CD4-positive, alpha-beta T cell treated with Interferon gamma for 1 hour (primary cell): Measurements from ENCODE around the gene GRWD1.

Source experiments
- DNase-seq: peaks from one replicate; pipeline ENCODE4 v3.0.0-alpha.2; 2020

Gene GRWD1

DNA sequence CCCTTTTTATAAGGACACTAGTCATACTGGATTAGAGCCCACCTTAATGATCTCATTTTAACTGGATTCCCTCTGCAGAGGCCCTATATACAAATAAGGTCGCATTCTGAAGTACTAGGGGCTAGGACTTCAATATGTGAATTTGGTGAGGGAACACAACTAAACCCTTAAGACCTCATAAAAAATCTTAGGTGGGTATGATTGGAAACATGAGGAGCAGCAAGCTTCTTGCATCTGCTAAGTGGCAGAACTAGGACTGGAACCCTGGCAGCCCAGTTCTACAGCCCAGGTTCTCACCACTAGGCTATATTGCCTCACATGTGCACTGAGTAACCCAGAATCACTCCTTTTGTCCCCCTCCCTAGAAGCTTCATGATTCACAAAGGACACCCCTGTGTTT is 17.1 kb upstream of the GRWD1 start:
- no peak for DNase-seq

DNA sequence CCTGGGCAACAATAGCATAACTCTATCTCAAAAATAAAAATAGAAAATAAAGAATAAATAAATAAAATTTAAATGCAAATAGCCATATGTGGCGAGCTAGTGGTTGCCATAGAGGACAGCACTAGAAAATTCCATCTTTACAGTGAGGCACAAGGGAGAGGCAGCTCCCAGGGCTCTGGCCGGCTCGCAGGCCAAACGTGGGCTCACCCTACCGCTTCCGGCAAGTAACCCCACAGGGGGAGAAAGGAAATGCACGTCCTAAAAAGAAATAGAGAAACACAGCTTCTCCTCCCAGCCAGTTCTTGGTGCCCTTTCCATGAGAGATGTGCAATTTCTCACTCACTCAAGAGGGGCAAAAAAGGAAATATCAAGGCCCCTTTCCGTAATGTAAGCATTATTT is 12.4 kb upstream of the GRWD1 start:
- DNase-seq: no peak

DNA sequence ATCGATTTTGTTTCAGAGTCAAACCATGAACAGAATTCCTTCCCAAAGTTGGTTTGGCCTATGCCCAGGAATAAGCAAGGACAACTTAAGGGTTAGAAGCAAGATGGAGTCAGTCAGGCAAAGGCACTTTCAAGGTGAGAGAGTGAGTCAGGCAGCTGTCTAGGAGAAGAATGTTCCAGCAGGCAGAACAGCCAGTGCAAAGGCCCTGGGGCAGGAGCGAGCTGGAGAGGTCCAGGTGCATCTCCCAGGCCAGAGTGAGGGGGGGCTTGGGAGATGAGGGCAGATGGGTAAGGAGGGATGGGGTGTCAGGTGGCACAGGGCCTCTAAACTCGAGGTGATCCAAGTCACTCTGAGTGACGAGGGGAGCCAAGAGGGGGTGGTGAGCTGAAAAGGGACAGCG is 9.2 kb upstream of the GRWD1 start:
- no peak for DNase-seq

DNA sequence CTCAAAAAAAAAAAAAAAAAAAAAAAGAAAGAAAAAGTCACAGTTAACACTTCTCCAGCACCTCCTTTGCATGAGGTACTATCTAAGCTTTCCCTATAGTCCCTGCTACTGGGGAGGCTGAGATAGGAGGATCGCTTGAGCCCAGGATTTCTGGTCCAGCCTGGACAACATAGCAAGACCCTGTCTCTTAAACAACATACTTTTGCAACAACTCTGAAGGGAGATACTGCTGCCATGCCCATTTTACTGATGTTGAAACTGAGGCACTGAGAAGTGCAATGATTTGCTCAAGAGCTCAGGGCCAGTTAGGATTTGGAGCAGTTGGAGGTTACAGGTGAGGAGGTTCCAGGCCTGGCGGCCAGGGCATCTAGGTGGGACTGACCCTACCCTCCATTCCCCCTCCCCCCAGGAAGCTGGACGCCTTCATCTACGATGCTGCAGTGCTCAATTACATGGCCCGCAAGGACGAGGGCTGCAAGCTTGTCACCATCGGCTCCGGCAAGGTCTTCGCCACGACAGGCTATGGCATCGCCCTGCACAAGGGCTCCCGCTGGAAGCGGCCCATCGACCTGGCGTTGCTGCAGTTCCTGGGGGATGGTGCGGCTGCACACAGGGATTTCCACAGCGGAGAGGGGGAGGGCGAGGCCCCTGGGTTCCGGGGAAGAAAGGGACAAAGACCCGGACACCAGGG is 4.3 kb upstream of the GRWD1 start:
- no peak for DNase-seq

DNA sequence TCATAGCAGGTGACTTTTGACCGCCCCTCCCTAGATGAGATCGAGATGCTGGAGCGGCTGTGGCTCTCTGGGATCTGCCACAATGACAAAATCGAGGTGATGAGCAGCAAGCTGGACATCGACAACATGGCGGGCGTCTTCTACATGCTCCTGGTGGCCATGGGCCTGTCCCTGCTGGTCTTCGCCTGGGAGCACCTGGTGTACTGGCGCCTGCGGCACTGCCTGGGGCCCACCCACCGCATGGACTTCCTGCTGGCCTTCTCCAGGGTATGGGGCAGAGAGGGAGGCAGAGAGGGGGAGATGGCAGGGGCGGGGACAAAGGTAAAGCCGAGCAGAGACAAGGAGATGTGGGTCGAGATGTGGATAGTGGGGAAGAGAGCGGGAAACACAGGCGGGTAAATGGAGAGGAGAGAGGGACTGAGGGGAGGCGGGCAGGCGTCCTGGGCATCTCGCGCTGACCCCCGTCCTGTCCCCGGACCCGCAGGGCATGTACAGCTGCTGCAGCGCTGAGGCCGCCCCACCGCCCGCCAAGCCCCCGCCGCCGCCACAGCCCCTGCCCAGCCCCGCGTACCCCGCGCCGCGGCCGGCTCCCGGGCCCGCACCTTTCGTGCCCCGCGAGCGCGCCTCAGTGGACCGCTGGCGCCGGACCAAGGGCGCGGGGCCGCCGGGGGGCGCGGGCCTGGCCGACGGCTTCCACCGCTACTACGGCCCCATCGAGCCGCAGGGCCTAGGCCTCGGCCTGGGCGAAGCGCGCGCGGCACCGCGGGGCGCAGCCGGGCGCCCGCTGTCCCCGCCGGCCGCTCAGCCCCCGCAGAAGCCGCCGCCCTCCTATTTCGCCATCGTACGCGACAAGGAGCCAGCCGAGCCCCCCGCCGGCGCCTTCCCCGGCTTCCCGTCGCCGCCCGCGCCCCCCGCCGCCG is 3.4 kb upstream of the GRWD1 start:
- DNase-seq: no peak

DNA sequence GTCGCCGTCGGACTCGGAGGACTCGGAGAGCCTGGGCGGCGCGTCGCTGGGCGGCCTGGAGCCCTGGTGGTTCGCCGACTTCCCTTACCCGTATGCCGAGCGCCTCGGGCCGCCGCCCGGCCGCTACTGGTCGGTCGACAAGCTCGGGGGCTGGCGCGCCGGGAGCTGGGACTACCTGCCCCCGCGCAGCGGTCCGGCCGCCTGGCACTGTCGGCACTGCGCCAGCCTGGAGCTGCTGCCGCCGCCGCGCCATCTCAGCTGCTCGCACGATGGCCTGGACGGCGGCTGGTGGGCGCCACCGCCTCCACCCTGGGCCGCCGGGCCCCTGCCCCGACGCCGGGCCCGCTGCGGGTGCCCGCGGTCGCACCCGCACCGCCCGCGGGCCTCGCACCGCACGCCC is 2.5 kb upstream of the GRWD1 start:
- DNase-seq: no peak

DNA sequence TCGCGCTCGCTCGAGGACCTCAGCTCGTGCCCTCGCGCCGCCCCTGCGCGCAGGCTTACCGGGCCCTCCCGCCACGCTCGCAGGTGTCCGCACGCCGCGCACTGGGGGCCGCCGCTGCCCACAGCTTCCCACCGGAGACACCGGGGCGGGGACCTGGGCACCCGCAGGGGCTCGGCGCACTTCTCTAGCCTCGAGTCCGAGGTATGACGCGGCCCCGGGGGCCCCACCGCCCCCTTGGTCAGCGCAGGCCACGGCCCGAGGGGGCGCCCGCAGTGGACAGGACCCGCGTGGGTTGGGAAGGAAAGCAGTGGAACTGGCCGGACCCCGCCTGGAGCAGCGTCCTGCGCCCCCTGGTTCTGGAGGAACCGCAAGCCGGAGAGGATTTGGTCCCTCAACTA is 2.1 kb upstream of the GRWD1 start:
- no peak for DNase-seq

DNA sequence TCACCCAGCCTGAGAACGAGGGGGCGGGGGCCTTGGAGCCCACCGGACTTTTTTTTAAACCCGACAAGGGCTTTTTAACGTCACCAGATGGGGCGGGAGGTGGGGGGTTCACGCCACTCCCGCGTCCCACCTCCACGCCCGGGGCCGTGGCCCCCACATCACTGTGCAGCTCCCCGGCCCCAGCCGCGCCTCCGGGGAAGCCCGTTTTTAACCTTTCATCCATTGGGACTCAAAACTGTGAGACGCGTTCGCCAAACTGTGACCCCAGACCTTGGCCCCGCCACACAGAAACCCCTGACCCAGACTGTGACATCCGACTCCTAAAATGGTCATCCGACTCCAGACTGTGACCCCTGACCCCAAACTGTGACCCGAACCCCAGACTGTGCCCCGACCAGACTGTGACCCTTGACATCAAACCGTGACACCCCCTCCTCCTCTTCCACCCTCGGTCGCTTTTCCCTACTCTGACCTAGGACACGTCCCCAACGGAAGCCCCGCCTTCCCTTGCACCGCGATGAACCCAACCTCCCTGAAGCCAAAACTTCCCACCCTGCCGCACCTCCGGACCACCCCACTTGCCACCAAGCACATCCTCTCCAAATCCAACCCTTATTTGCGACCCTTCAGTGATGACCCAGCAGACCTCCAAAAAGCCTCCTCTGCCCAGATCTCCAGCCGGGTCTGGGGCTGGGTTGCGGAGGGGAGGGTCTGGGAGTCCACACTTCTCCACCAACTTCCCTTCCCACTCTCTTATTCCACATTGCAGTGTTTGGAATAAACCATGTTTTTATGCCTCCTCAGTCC is 1.5 kb upstream of the GRWD1 start:
- DNase-seq: no peak

DNA sequence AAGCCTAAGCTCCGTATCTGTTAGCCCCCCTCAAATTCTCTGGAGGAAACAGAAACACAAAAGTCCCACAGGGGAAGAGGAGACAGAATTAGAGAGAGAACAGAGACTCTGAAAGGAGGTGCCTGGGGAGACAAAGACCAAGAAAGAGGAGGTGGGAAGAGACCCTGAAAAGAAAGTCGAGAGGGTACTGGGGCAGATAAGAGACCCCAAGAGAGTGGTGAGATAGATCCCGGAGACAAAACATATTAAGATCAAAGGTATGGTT is 915 bp upstream of the GRWD1 start:
- no peak for DNase-seq

DNA sequence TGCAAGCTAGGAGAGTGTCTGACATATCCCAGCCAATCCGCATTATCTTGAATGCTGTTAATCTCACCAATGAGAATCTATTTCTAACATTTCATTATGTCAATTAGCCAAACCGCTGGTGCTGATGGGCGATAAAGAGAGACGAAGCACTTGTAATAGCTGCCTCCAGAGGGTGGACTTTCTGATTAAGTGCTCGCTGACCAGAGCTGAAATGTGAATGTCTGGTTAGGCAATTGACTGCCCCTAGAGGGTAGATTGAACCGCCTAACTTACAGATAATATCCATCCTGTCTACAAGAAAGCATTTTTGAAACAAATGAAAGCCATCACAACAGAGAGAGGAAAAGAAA is 552 bp upstream of the GRWD1 start:
- DNase-seq: no peak

DNA sequence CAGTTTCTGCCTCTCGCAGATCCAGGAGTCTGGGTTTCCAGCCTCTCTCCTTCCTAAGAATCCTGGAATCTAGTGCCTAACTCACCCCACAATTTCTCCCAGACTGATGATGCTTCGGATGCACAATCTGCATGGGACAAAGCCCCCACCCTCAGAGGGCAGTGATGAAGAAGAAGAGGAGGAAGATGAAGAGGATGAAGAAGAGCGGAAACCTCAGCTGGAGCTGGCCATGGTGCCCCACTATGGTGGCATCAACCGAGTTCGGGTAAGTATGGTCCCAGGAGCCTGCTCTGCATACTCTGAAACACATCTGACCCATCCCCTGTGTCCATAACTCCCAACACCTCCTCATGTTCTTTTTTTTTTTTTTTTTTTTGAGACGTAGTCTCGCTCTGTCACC is 796 bp downstream of the GRWD1 start:
- DNase-seq: no peak

DNA sequence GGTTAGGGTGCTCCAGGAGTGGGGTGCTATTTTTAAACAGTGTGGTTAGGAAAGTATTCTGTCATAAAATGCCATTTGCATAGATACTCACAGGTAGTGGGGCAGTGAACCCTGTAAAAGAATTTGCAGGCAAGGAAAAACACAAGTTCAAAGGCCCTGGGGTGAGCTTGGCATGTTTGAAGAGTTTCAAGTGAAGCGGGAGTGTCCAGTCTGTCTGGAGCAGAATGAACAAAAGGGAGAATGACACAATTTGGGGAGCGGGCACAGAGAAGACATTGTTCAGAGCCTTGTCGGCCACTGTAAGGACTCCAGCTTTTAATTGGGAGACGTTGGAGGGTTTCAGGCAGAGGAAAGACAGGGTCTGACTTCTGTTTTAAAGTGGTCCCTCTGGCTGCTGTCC is 2.8 kb downstream of the GRWD1 start:
- DNase-seq: no peak

DNA sequence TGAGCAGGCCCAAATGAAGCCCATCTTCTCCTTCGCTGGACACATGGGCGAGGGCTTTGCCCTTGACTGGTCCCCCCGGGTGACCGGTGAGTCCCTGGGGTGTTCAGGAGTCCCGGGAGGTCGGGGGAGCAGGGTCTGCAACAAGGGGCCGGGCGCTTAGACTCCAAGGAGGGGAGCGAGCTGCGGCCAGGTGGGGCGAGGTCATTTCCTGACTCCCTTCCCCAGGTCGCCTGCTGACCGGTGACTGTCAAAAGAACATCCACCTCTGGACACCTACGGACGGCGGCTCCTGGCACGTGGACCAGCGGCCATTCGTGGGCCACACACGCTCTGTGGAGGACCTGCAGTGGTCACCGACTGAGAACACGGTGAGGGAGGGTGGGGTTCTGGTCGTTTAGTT is 4.7 kb downstream of the GRWD1 start:
- DNase-seq: no peak

DNA sequence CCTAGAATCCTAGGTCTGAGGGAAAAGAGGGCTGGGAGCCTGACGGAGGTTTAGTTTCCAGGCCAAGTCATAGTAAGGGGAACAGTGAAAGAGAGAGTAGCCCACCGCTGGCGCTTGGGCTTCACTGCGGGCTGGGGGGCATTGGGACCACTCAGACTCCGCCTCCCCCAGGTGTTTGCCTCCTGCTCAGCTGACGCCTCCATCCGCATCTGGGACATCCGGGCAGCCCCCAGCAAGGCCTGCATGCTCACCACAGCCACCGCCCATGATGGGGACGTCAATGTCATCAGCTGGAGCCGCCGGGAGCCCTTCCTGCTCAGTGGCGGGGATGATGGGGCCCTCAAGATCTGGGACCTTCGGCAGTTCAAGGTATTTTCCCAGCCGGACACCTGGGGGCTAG is 5.1 kb downstream of the GRWD1 start:
- no peak for DNase-seq

DNA sequence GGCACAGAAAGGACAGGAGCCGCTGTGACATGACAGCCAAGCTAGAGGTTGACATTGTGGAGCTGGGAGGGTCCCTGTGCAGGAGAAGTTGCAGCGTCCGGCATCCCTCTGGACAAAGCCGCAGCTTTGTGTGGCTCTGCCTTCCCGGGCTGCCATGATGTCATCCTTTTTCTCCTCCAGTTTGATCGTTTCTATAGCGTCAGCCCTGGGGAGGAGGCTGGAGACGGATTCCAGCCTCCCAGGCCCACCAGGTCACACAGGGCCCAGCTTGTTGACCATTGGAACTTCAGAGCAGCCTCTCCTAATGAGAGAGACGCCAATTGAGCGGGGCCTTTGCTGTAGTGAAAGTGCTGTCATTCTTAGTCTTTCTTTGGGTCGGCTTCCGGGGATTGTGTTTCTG is 5.8 kb downstream of the GRWD1 start:
- DNase-seq: no peak

DNA sequence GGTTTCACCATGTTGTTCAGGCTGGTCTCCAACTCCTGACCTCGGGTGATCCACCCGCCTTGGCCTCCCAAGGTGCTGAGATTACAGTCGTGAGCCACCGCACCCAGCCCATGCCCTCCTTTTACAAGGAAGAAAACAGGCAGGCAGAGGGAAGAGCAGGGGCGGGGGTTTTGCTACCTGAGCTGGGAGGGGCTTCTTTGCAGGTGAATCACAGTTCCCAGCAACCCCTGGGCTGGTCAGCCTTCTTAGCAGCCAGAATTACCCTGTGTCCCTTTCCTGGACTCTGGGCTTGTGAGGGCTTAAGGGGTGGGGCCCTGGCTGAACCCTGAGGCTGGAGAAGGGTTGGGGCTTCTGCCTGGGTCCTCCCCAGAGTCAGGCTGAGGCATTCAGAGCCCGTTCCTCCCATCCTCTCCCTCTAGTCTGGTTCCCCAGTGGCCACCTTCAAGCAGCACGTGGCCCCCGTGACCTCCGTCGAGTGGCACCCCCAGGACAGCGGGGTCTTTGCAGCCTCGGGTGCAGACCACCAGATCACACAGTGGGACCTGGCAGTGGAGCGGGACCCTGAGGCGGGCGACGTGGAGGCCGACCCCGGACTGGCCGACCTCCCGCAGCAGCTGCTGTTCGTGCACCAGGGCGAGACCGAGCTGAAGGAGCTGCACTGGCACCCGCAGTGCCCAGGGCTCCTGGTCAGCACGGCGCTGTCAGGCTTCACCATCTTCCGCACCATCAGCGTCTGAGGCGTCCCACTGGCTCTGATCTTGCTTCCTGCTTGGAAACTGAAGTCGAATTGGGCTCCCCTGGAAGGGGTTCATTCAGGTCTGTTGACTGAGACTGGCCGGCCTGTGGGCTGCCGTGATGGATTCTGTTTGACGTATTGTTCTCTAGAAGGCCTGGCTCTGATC is 6.8 kb downstream of the GRWD1 start:
- no peak for DNase-seq

DNA sequence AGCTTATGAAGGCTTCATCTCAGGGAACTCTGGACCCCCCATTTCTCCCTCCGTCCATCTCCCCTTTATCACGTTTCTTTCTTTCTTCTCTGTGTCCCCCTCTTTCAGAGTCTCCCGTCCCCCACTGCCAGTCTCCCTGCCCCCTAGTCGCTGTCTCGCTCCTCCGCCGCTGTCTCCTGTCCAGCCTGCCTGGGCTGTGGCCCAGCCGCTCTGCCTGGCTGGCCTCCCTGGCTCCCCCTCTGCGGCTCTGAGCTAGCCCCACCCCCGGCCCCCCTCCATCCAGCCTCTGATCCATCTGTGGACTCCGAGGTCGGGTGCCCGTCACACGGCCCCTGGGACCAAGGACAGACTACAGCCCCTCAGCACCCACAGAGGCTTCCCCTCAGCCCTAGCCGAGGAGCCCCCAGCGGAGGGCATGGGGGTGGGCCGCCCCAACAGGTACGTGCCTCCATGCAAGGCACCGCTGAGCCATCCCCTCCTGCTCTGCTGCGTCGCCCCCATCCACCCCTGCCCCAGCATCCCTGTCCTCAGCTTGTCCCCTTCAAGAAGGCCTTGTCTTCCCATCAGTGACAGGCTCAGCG is 8.5 kb downstream of the GRWD1 start:
- DNase-seq: no peak

DNA sequence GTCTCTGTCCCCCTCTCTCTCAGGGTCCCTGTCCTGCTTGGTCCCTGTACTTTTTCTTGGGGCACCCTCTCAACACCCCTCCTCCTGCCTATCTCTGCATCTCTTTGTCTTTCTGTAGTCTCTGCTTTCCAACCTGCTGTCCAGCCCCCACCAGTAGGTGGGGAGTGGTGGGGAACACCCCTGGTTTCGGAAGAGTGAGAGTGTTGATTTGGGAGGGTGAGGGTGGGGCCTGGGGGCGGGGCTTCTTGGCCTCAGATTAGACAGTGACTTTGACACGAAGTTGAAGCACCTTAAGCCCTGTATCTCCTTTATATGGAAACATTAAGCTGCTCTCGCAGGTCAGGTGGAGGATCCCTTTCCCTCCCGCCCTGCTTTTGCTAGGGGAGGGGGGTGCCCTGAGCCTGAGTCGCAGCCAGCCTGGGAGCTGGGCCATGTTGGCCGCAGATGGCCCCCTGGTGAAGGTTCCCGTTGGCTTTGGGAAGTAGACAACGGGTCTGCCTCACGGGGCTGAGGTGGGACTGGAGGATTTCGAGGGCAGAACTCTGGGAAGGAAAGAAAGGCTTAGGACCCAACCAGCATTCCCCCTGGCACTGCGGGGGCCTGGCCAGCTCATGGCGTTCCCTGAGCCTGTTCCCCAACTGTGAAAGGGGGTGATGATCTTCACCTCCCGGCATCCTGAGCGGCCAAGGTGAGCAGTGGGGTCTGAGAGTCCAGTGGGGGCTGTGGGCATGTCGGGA is 9.6 kb downstream of the GRWD1 start, which contains the start of gene KCNJ14:
TSS of gene KCNJ14 (plus strand) at position 404 of the 737 bp plus-strand sequence. CDS start 6,151 bp downstream, outside the sequence.
- no peak for DNase-seq

DNA sequence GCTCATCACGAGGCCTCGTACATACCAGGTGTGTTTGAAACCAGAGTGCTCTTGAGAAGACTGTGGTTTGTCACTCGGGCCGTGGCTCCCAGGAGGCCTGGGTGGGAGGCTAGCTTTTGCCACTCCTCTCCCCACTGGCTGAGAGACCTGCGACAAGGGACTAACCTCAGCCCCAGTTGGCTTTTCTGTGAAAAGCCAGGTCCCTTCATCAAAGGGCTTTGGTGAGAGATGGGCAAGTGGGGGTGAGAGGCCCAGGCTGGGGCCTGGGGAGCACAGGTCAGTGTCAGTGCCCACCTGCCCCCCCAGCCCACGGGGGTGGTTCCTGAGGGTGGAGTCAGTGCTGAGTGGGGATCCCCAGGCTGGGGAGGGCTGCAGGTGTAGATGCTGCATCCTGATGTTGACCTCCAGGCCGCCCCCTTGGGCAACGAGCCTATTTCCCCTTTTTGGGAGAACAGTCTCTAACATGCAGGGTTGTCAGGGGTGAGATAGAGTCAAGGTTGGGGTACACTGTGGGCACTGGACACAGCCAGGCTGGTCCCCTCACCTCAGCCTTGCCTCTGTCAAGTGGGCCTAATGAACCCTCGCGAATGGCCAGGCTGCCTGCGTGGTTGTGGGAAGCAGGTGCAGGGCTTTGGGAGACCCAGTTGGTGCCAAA is 10.3 kb downstream of the GRWD1 start:
- no peak for DNase-seq

DNA sequence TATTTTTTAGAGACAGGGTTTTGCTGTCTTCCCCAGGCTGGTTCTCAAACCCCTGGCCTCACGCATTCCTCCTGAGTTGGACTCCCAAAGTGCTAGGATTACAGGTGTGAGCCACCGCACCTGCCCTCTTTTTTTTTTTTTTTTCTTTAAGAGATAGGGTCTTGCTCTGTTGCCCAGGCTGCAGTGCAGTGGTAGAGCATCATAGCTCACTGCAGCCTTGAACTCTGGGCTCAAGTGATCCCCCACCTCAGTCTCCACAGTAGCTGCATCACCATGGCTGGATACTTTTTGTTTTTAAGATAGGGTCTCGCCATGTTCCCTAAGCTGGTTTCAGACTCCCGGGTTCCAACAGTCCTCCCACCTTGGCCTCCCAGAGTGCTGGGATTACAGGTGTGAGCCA is 11.1 kb downstream of the GRWD1 start:
- DNase-seq: no peak

DNA sequence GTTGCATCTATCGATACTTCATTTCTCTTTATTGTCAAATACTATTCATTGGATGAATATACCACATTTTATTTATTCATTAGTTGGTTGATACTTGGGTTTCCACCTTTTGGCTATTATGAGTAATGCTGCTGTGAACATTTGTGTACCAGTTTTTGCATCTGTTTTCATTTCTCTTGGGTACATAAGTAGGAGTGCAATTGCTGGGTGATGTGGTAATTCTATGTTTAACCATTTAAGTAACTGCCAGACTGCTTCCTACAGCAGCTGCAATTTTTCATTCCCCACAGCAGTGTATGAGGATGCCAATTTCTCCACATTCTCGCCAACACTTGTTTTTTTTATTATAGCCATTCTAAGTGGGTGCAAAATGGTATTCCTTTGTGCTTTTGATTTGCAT is 12.2 kb downstream of the GRWD1 start:
- DNase-seq: no peak
